ENCODE measurements around the gene LEO1. TPM values are rescaled to one million over a fixed set of nuclear protein-coding genes. Genes with fewer than 3 reads are reported as not detected.
A peak's percentile ranks its signal among the peaks of the same experiment; 100 is the strongest.

The LEO1 gene
- total RNA-seq, 1 donor from 2014 or later = 21.9 TPM

GRCh38 chr15:52018244-52018643 is 46.7 kb upstream of the LEO1 start:
- peak; percentile 37 for DNase-seq (ENCODE audit: low read depth)
- H3K4me3 ChIP-seq (ENCODE audit: low read depth, low read length) = no peak overlapping the region
- FAIRE-seq = no peak
- no peak for TF ChIP-seq CTCF (IDR thresholded peaks at IDR 0.05; ENCODE audit: insufficient read depth, low read length, severe bottlenecking)
- no peaks in the 10 kb centered on the region for H3K27me3 ChIP-seq (ENCODE audit: control insufficient read depth, insufficient read depth, low read length)
- no peaks in the 10 kb centered on the region for H3K36me3 ChIP-seq (ENCODE audit: control insufficient read depth, insufficient read depth, low read length)

GRCh38 chr15:52016316-52016715 is 44.7 kb upstream of the LEO1 start:
- DNase-seq (ENCODE audit: low read depth) = no peak
- Histone ChIP-seq H3K36me3 (ENCODE audit: control insufficient read depth, insufficient read depth, low read length) (no peaks in the 10 kb centered on the region), H3K27me3 (ENCODE audit: control insufficient read depth, insufficient read depth, low read length) (no peaks in the 10 kb centered on the region), H3K4me3 (ENCODE audit: low read depth, low read length) (no peak overlapping the region)
- no peak for FAIRE-seq
- TF ChIP-seq CTCF (IDR thresholded peaks at IDR 0.05; ENCODE audit: insufficient read depth, low read length, severe bottlenecking) = no peak

- Histone ChIP-seq H3K36me3 (ENCODE audit: control insufficient read depth, insufficient read depth, low read length) (no peaks in the 10 kb centered on the region), H3K27me3 (ENCODE audit: control insufficient read depth, insufficient read depth, low read length) (no peaks in the 10 kb centered on the region), H3K4me3 (ENCODE audit: low read depth, low read length) (no peak overlapping the region)
- TF ChIP-seq CTCF (IDR thresholded peaks at IDR 0.05; ENCODE audit: insufficient read depth, low read length, severe bottlenecking) = no peak
- FAIRE-seq = no peak
- DNase-seq (ENCODE audit: low read depth) = no peak
These were observed 43.0 kb upstream of the LEO1 start for GRCh38 chr15:52014616-52015015.

- no peaks in the 10 kb centered on the region for H3K27me3 ChIP-seq (ENCODE audit: control insufficient read depth, insufficient read depth, low read length)
- TF ChIP-seq CTCF (IDR thresholded peaks at IDR 0.05; ENCODE audit: insufficient read depth, low read length, severe bottlenecking) = no peak
- H3K36me3 ChIP-seq (ENCODE audit: control insufficient read depth, insufficient read depth, low read length) = no peaks in the 10 kb centered on the region
- FAIRE-seq (no peak), DNase-seq (ENCODE audit: low read depth) (peak; percentile 86)
- H3K4me3 ChIP-seq (ENCODE audit: low read depth, low read length) = no peak overlapping the region
These were observed 41.7 kb upstream of the LEO1 start for GRCh38 chr15:52013151-52013791.

- no peaks in the 10 kb centered on the region for H3K27me3 ChIP-seq (ENCODE audit: control insufficient read depth, insufficient read depth, low read length)
- H3K4me3 ChIP-seq (ENCODE audit: low read depth, low read length) = no peak overlapping the region
- FAIRE-seq = no peak
- no peak for TF ChIP-seq CTCF (IDR thresholded peaks at IDR 0.05; ENCODE audit: insufficient read depth, low read length, severe bottlenecking)
- H3K36me3 ChIP-seq (ENCODE audit: control insufficient read depth, insufficient read depth, low read length) = no peaks in the 10 kb centered on the region
- no peak for DNase-seq (ENCODE audit: low read depth)
These were observed 40.6 kb upstream of the LEO1 start for GRCh38 chr15:52012210-52012609.

GRCh38 chr15:52011711-52012144 is 40.1 kb upstream of the LEO1 start:
- DNase-seq (ENCODE audit: low read depth) (no peak), FAIRE-seq (no peak)
- TF ChIP-seq CTCF (IDR thresholded peaks at IDR 0.05; ENCODE audit: insufficient read depth, low read length, severe bottlenecking) = no peak
- Histone ChIP-seq H3K4me3 (ENCODE audit: low read depth, low read length) (no peak overlapping the region), H3K36me3 (ENCODE audit: control insufficient read depth, insufficient read depth, low read length) (no peaks in the 10 kb centered on the region), H3K27me3 (ENCODE audit: control insufficient read depth, insufficient read depth, low read length) (no peaks in the 10 kb centered on the region)
